SH-SY5Y (cell line): ENCODE results near the gene HLA-DQB1.

Experiments
- GATA2 ChIP-seq: IDR thresholded peaks from 2 replicates; pipeline ENCODE4 v1.6.1; 2011; ENCODE audit warnings: mild to moderate bottlenecking, low read depth, low read length
- GATA3 ChIP-seq: IDR thresholded peaks from 2 replicates; pipeline ENCODE4 v1.6.1; 2011; ENCODE audit warnings: low read depth, mild to moderate bottlenecking, low read length, moderate library complexity

HLA-DQB1 gene

GRCh38 chr6:32638532-32639219, 27.8 kb downstream of the HLA-DQB1 start:
- no peak for TF ChIP-seq GATA3
- no peak for TF ChIP-seq GATA2

GRCh38 chr6:32637883-32638282, 28.6 kb downstream of the HLA-DQB1 start:
- TF ChIP-seq GATA3 (no peak), GATA2 (no peak)

- TF ChIP-seq GATA3 (no peak), GATA2 (no peak)
Measured at GRCh38 chr6:32637219-32637880, 29.1 kb downstream of the HLA-DQB1 start, which contains the start of gene HLA-DQA1. Gene HLA-DQA1, plus strand, starts transcription at chr6:32637406. Its CDS starts 53 bp downstream, at chr6:32637459.

- TF ChIP-seq GATA2, result no peak
- no peak for TF ChIP-seq GATA3
Measured at GRCh38 chr6:32635526-32636123, 30.8 kb downstream of the HLA-DQB1 start.

- TF ChIP-seq GATA3, result no peak
Measured at GRCh38 chr6:32627831-32628230, 38.6 kb downstream of the HLA-DQB1 start.

- TF ChIP-seq GATA2 (no peak), GATA3 (no peak)
Measured at GRCh38 chr6:32627249-32627648, 39.2 kb downstream of the HLA-DQB1 start.

- TF ChIP-seq GATA2, result no peak
- TF ChIP-seq GATA3, result no peak
Measured at GRCh38 chr6:32625137-32625536, 41.3 kb downstream of the HLA-DQB1 start.

- TF ChIP-seq GATA3, result no peak
- no peak for TF ChIP-seq GATA2
Measured at GRCh38 chr6:32624565-32624964, 41.9 kb downstream of the HLA-DQB1 start.

- TF ChIP-seq GATA3 (no peak), GATA2 (no peak)
Measured at GRCh38 chr6:32623693-32624092, 42.8 kb downstream of the HLA-DQB1 start.

- TF ChIP-seq GATA2 (no peak), GATA3 (no peak)
Measured at GRCh38 chr6:32622545-32623401, 43.7 kb downstream of the HLA-DQB1 start.

- TF ChIP-seq GATA2 (no peak), GATA3 (no peak)
Measured at GRCh38 chr6:32621372-32621771, 45.1 kb downstream of the HLA-DQB1 start.

- TF ChIP-seq GATA2 (no peak), GATA3 (no peak)
Measured at GRCh38 chr6:32617751-32618150, 48.7 kb downstream of the HLA-DQB1 start.

GRCh38 chr6:32615885-32616532, 50.4 kb downstream of the HLA-DQB1 start:
- TF ChIP-seq GATA2 (no peak), GATA3 (no peak)
